Erythroblast (primary cell): ENCODE results near the gene HEBP2.

ENCODE experiments used
- GATA1 ChIP-seq: IDR thresholded peaks from 2 replicates; pipeline ENCODE4 v1.6.1; 2011; ENCODE audit warnings: low read depth, mild to moderate bottlenecking, control low read depth, low read length, moderate library complexity
- POLR2A ChIP-seq: IDR thresholded peaks from 2 replicates; pipeline ENCODE4 v1.6.1; 2011; ENCODE audit warnings: mild to moderate bottlenecking, low read length

- TF ChIP-seq POLR2A (no peak), GATA1 (no peak)
Observed at GRCh38 chr6:138434925-138435324, 30.9 kb downstream of the HEBP2 start.
